Body of pancreas (tissue), 4 donors: Measurements from ENCODE around the gene NTN3.

ENCODE experiments used
- CTCF ChIP-seq, 7 experiments: fragments of 450-650 bp in 4 of 7; fragments of 200-600 bp in 3 of 7; sonication (generic) in 3 of 7; IDR thresholded peaks; one replicate each; pipeline ENCODE4 v1.5.1; 2016 to 2019; ENCODE audit warnings: antibody characterized with exemption in 7 of 7
- POLR2A ChIP-seq, 3 donors: fragments of 450-650 bp; IDR thresholded peaks; one replicate each; pipeline ENCODE4 v1.6.1; 2016; ENCODE audit warnings: antibody characterized with exemption in 3 of 3, mild to moderate bottlenecking in 2 of 3

- TF ChIP-seq CTCF (IDR thresholded peaks at IDR 0.05) = no peak
- peak in 1 of 3 donors; percentile 13 for TF ChIP-seq POLR2A (IDR thresholded peaks at IDR 0.05)
These were observed 27.6 kb downstream of the NTN3 start for GRCh38 chr16:2498531-2499253.
